Kasumi-1 (cell line): ENCODE measurements around the gene ENTPD5.

Experiments
- DNase-seq, 2 experiments: peaks; one replicate each; lab custom pipeline; 2025; lab: John Stamatoyannopoulos, UW

The ENTPD5 gene, protein sequence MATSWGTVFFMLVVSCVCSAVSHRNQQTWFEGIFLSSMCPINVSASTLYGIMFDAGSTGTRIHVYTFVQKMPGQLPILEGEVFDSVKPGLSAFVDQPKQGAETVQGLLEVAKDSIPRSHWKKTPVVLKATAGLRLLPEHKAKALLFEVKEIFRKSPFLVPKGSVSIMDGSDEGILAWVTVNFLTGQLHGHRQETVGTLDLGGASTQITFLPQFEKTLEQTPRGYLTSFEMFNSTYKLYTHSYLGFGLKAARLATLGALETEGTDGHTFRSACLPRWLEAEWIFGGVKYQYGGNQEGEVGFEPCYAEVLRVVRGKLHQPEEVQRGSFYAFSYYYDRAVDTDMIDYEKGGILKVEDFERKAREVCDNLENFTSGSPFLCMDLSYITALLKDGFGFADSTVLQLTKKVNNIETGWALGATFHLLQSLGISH

DNA sequence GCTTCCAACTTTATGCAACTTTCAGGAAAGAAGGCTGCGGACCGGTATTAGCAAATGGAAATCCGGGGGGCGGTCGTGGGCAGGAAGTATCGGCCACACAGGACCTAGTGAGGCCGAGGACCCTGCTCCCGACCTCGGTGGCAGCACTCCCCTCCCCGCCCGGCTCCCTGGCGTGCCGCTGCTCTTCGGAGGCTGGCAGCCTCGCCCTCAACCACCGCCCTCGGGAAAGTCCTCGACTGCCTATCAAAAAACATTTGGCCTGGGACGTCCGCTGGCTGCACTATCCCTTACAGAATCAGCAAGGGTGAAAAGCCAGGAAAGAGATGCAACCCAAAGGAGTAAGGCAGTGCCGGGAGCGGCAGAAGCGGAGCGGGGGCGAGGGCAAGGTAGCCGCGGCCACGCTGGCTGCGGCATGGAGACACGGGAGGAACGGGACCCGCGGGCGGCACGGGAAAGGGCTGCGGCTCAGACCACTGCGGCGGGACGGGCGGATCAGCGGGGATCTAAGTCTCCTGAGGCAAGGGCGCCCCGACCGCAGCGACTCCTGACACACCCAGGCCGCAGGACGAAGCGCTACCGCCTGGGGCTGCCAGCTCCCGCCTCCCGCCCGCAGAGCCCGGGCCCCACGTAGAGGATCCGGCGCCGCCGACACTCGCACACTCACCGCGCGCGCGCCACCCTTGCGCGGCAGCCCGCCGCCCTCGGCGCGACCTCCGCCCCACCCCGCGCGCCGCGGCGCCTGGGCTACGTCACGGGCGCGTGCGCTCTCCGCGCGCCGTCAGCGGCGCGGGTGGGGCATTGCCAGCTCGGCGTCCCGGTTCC lies at the start of gene ENTPD5, which contains the start of gene BBOF1:
Gene ENTPD5 (minus strand): TSS at position 703 of the 822 bp plus-strand sequence. CDS start 31,186 bp downstream, outside the sequence.
Gene BBOF1 (plus strand): TSS at position 764 of the 822 bp plus-strand sequence. CDS start 130 bp downstream, outside the sequence.
- DNase-seq: peak; percentile 71 to 76

DNA sequence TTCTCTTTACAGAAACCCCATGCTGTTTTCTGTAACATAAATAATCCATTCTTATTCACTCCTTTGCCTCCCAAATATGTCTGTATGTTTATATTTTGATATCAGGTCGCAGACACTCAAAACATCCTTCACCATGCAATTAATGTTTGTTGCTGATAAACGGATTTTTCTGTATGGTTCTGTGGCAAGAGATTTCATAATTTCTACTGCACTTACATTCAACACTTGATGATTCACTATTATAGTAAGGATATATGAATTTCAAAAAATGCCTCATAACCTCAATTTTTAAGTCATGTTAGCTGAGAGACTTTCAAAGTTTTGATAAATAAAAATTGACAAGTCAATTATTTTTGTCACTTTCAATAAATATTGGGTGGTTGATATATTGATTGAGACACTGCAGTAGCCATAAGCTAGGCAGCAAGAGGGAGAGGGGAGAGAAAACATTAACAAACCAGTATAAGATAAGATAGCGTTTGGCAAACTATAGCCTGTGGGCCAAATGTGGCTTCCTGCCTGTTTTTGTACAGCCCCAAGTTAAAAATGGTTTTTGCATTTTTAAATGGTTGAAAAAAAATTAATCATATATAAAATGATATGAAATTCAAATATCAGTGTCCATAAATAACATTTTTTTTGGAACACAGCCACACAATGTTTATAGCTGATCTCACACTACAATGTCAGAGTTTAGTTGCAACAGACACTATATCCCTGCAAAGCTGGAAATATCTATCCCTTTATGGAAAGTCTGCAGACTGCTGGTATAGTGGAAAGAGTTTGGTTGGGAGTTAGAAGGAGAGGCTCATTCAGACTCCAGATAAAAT lies 46.9 kb upstream of the ENTPD5 start:
- no peak for DNase-seq

DNA sequence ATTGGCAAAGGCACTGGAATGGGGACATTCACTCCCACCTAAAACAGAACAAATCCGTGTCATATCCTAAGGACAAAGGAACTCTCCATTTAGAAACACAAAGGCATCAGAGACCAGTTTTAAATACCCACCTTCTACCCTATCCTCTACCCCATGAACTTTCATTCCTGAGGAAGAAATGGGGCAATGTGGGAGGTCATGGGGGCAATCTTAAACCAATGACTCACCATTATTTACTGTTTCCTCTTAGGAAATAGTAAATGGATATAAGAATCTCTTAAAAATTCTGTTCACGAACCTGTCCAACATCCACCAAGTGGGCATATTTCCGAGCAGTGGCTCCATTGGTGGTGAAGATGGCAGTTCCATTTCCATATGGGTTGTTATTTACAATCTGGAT lies 45.8 kb upstream of the ENTPD5 start:
- no peak for DNase-seq

DNA sequence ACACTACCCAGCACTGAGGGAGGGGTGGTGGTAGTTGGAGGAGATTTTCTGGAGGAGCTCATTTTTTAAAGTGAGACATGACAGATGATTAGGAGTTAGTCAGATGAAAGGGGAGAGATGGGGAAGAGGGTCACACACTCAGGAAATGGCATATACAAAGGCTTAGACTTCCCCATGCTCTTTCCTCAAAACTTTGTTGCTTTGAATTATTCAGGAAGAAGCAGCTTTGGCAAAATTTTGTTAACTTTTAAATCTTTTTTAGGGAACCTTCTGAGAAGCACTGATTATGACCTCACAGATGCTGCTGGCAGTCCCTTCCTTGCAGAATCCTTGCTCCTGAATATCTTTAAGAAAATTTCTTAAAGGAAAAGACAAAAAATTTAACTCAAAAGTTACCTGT lies 45.3 kb upstream of the ENTPD5 start:
- DNase-seq: no peak

DNA sequence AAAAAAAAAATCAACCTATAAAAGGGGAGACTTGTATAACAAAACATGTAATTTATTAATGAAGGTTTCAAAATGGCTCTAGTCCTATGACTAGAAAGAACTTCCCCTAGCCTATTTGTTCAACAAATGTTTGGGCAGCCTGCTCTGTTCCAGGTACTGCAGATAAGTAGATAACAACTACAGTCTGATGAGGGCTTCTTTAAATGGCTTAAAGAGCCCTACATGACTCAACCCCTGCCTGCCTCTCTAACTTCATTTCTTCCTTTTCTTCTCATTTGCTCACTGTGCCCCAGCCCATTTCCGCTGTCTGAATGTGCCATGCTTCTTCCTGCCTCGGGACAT lies 43.7 kb upstream of the ENTPD5 start:
- no peak for DNase-seq

DNA sequence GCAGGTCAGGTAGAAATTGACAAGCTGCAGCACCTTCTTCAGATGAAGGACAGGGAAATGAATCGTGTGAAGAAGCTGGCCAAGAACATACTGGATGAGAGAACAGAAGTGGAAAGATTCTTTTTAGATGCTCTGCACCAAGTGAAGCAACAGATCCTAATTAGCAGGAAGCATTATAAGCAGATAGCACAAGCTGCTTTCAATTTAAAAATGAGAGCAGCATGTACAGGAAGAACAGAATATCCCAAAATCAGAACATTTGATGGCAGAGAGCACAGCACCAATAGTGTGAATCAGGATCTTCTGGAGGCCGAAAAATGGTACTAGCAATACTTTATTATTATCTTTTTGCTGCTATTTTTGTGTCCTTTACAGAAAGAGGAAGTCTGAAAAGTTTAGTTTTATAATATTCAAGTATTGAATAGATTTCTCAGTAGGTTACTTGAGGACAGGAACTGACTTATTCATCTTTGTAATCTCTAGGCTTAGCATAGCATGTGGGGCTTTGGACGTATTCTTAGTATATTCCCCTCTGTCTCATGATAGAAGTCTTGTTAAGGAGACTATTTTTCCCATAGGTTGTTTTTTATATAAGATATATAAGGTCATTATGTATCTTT lies 30.9 kb upstream of the ENTPD5 start:
- DNase-seq: peak; percentile 17 to 34

DNA sequence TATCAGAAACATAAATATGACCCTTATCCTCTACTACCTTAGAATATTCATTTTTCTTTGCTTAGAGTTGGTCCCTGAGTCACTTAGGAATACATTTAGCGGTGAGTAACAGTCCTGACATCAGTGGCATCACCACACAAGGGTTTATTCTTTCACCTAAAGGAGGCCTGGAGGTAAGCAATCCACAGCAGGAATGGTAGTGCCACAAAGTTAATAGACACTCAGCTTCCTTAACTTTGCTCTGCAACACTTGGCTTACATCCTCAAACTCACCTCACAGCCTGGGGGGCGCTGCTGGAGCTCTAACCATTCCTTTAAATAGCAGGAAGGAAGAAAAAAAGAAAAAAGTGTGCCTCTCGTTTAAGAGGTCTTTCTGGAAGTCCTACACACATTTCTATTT lies 29.2 kb upstream of the ENTPD5 start:
- peak; percentile 31 to 38 for DNase-seq

DNA sequence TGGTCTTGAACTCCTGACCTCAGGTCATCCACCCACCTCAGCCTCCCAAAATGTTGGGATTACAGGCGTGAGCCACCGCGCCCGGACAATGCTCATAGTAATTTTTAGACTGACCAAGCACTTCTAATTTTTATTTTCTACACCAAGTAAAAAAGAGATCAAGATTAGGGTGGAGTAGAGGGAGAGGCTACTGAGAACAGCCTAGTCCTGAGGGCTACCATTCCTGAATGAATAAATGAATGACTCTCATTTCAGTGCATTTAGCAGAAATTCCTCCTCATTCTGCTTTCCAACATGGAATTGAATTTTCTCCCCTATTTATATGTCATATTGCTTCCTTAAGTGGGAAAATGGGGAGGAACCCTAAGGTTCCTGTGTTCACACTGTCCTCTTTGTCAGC lies 26.4 kb upstream of the ENTPD5 start:
- no peak for DNase-seq

DNA sequence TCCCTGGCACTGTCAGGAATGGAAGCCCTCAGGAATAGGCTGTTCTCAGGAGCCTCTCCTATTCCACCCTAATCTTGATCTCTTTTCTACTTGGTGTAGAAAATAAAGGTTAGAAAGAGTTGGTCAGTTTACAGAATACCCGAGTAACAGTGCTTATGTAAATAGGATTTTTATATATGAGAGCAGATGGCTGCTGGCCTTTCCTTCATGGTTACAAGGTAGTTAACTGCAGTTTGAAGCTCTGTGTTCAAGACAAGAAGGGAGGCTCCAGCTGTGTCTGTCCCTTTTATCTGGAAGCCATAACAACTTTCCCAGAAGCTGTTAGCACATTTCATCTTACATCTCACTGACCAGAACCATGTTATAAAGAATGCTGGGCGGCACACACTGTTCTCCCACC lies 23.2 kb upstream of the ENTPD5 start:
- DNase-seq: no peak

DNA sequence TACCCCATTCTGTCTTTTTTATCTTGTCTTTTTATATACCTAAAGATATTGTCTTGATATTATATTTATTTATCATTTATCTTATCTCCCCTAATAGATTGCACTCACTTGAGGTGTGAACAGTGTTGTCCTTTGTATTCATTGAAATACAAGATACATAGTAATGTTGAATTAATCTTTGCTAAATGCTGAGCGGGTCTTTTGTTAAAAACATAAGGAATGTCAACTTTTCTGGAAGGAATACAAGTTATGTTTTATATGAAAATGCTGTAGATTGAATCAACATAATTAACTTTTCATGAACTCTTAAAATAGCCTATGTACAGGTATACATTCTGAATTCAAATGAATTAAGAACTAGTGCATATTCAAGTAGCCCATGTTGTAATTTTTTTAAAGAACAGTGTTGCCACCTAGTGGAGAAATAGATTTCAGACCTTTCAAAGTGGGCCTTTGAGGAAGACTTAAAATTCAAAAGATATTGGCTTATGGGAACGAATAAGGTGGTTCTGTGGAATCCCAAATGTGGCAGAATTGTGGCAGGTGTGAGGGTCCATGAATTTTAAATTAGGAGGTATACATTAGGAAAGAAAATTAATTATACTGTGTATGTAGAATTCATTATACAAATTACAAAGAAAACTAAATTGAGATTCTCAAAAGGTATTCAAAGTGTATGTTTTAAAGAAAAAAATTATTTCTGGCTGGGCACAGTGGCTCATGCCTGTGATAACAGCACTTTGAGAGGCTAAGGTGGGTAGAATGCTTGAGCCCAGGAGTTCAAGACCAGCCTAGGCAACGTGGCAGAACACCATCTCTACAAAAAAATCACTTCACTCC lies 19.2 kb upstream of the ENTPD5 start:
- peak; percentile 67 to 72 for DNase-seq

DNA sequence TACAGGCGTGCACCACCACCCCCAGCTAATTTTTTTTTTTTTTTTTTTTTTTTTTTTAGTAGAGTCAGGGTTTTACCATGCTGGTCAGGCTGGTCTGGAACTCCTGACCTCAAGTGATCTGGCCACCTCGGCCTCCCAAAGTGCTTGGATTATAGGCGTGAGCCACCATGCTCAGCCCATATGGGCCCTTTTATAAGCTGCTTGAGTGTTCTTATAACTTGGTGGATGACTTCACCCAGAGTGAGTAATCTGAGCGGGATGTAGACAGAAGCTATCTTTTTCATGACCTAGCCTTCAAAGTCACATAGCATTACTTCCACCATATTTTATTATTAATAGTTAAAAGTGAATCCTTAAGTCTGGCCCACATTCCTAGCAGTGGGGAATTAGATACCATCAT lies 16.5 kb upstream of the ENTPD5 start:
- DNase-seq: no peak

DNA sequence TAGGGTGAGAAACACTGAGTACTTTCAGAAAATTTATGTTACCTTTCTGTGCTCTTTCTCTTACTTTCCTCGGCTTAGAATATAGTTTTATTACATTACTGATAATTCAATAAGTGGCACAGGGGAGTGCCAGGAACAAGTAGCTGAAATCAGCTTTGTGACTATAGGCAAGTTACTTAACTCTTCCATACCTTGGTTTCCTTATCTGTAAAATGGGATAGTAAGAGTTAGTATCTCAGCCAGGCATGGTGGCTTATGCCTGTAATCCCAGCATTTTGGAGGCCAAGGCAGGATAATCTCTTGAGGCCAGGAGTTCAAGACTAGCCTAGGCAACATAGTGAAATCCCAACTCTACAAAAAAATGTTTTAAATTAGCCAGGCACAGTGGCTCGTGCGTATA lies 15.5 kb upstream of the ENTPD5 start:
- no peak for DNase-seq

DNA sequence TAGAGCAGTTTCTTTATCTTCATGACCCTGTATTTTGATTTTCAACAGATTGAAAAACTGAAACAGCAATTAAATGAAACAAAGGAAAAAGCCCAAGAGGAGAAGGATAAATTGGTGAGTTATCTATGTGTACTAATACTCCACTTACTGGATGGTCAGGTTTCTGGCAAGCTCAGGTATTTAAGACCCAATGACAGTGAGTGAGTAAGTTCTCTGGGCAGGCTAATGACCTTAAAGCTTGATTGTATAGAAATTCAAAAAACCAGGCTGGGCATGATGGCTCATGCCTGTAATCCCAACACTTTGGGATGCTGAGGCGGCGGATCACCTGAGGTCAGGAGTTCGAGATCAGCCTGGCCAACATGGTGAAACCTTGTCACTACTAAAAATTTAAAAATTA lies 10.0 kb upstream of the ENTPD5 start:
- no peak for DNase-seq

DNA sequence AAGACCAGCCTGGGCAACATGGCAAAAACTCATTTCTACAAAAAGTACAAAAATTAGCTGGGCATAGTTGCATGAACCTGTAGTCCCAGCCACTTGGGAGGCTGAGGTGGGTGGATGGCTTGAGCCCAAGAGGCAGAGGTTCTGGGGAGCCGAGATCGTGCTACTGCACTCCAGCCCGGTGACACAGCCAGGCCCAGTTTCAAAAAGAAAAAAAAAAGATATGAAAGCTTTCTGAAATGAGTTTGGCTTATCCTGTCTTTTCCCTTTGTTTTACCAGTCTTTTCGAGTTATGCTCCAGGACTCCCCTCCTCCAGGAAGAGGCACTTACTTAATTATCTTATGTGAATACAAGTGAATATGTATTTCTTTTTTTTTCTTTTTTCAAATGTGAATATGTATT lies 3.3 kb upstream of the ENTPD5 start:
- no peak for DNase-seq

DNA sequence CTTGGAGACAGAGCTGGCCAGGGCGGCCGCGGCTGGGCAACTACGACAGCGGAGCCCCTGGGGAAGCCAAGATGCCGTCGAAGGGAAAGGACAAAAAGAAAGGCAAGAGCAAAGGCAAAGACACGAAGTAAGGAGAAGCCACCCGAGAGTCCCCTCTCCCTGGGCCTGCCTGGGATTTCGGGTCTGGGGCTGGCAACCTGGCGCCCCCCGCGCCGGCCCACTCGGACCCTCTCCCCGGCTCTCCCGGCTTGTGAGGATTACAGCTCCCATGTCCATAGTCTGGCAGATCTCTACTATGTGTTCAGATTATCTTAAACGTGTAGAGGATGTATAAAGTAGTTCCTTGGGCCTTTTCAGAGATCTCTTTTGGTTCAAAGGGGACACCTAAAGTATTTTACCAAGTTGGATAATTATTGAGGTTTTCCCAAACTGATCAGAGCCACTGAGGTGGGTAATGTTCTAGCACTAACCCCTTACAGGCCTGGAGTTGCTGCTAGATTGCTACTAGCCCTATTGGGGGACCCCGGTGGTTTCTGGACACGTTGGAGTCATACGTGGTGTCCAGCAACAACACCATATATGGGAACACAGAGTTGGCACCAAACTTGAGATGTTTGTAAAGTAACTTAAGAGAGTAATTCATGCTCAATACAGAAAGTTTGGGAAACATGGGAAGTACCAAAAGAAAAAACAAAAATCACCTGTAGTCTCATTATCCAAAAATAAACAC lies 485 bp upstream of the ENTPD5 start:
- DNase-seq: no peak

DNA sequence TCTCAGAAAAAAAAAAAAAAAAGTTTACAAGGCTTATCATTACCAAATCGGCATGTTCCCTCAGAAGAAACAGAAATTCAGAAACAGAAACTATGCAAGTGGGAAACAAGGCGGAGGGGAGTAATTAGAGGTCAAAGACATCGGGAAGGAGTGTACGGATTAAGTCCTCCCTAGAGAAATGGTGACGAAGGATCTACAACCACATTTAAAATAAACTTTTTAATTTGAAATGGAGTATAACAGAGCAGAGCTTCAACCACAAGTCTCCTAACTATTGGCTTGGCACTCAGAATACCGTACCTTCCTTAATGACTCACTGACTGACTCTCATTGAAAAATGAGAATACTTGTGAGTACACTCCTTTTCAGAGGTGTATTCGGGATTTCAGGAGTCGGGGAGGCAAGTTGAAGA lies 908 bp downstream of the ENTPD5 start:
- peak; percentile 51 to 60 for DNase-seq

DNA sequence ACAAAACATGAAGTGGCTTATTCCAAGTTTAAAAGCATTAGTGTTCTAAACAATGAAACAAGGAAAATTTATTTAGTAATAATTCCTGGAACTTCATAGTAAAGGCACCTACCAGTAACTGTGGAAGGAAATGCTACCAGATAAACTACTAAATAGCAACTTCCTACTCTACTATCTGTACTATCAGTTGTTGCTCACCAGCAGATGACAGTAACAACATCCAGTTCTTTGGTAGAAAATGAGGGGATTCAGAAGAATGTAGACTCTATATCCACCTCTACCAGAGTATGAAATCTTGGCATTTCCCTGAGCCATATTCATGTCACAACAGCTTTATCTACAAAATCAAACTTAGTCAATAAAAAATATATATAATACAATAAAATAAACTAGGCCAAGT lies 3.1 kb downstream of the ENTPD5 start:
- no peak for DNase-seq

DNA sequence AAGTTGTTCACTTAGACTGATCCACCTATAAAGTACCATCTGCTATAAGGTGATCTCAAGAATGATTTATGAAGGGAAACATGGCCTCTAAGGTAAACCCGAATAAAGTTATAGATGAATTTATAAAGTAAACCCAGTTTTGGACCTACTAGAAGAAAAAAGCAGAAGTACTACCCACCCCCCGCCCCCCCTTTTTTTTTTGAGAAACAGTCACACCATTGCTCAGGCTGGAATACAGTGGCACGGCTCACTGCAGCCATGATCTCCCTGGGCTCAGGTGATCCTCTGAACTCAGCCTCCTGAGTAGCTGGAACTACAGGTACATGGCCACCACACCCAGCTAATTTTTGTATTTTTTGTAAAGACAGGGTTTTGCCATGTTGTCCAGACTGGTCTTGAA lies 3.9 kb downstream of the ENTPD5 start:
- no peak for DNase-seq

DNA sequence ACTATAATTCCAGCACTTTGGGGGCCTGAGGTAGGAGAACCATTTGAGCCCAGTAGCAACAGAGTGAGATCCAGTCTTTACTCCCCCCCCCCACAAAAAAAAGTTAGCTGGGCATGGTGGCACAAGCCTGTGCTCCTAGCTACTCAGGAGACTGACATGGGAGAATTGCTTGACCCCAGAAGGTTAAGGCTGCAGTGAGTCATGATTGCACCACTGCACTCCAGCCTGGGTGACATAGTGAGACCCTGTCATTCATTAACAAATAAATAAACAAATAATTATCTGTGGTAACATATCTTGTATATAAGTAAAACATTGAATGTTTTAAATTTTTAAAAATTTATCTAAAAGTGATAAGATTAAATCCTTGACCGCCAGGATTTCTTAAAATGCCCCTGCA lies 4.8 kb downstream of the ENTPD5 start:
- DNase-seq: no peak

DNA sequence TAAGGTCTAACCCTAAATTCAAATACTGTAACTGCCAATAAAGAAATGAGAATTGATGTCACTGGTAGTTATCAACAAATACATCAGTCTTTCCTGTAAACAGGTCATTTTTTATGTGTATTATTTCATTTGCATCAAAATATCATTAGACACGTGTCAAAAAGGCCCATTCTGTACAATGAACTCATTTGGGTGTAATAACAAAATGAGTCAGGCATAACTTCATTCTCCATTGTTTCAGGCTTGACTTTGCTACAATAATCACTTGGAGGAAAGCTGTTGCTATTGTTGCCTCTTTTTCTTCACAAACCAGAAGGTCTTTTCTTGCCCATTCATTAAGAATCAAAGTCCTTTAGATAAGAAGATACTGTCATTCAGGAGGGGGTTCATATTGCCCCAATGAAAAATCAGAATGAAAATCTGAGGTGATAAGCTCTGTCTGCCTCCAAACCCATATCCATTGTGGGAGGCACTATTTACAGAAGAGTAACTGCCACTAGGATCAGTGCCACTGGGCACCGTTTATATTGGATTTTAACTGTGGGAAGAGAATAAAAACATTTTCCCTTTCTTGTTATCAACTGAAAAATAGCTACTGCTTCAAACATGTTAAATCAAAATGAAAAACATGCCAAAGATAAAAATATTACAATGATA lies 10.1 kb downstream of the ENTPD5 start:
- DNase-seq: no peak
